Measurements from ENCODE around the gene FYN. TPM values are rescaled to one million over a fixed set of nuclear protein-coding genes. Genes with fewer than 3 reads are reported as not detected.

FYN gene
- total and polyA plus RNA-seq, 9 of the 15 experiments (the other 6 are each of a cell fraction or from before 2014, with no cell fraction given): 2.9 to 22.1 (median 11.4) TPM

- H4K20me1 ChIP-seq (replicated peaks; ENCODE audit: control insufficient read depth, insufficient read depth, low read length): peaks cover 2% of the 10 kb centered on the region; the same call in 1 of the 2 replicates
- no peak for ATAC-seq
- H3K79me2 ChIP-seq (ENCODE audit: control insufficient read depth, insufficient read depth, low read length): no peaks in the 10 kb centered on the region
- in situ Hi-C loops (cut with MboI): no loop called here
- BruUV-seq (replicated peaks): no TSS peak
- intact Hi-C loops (cut with micrococcal nuclease): no loop called here
- 16% methylated on average over 7 of the region's 7 CpGs for WGBS (ENCODE audit: insufficient coverage, low coverage, missing lambda C conversion rate)
- peaks cover 6 to 36% of the 10 kb centered on the region in 2 experiments; a peak in 4 of 5 replicates for H3K27me3 ChIP-seq (ENCODE audit: control insufficient read depth in 2 of 2, insufficient read depth in 2 of 2, low read length in 2 of 2)
- no peak overlapping the region for H3K4me2 ChIP-seq (ENCODE audit: insufficient read depth, low read length)
- H3K9me1 ChIP-seq (ENCODE audit: control insufficient read depth, insufficient read depth, low read length): no peaks in the 10 kb centered on the region
- no peak overlapping the region for H2AFZ ChIP-seq (ENCODE audit: low read depth, low read length)
- ChIA-PET POLR2A (no interaction called here), CTCF (ENCODE audit: low intra/inter-chr PET ratio) (no interaction called here)
- DNase-seq (ENCODE audit: extremely low read depth in 1 of 4, low spot score in 3 of 4): no peak
- no peak for FAIRE-seq
- H3K27ac ChIP-seq (ENCODE audit: extremely low read depth, low read depth, low read length): no peak overlapping the region
- no peaks in the 10 kb centered on the region for H3K36me3 ChIP-seq (ENCODE audit: control insufficient read depth, insufficient read depth, low read length)
- no peak overlapping the region for H3K9ac ChIP-seq (ENCODE audit: insufficient read depth in 1 of 2, low read depth in 2 of 2, low read length in 2 of 2)
- H3K9me3 ChIP-seq (replicated peaks; ENCODE audit: control insufficient read depth, insufficient read depth, low read depth, low read length): no peaks in the 10 kb centered on the region
- H3K4me1 ChIP-seq (replicated peaks in 1 of 2; ENCODE audit: control insufficient read depth in 2 of 2, insufficient read depth in 2 of 2, low read length in 2 of 2): no peaks in the 10 kb centered on the region
- TF ChIP-seq ELF4 (CRISPR knock-in tag; IDR thresholded peaks at IDR 0.05): no peak
- TF ChIP-seq RBM25 (IDR thresholded peaks at IDR 0.05; ENCODE audit: low read depth, low read length, severe bottlenecking): peak; percentile 59
- no peak overlapping the region for H3K4me3 ChIP-seq
Observed at GRCh38 chr6:111691345-111692225, 181.7 kb downstream of the FYN start.

- Histone ChIP-seq H3K4me1 (replicated peaks in 1 of 2; ENCODE audit: control insufficient read depth in 2 of 2, insufficient read depth in 2 of 2, low read length in 2 of 2) (no peaks in the 10 kb centered on the region; a peak in 1 of 5 replicates), H3K36me3 (ENCODE audit: control insufficient read depth, insufficient read depth, low read length) (no peaks in the 10 kb centered on the region), H3K79me2 (ENCODE audit: control insufficient read depth, insufficient read depth, low read length) (no peaks in the 10 kb centered on the region), H3K4me3 (no peak overlapping the region), H3K9me1 (ENCODE audit: control insufficient read depth, insufficient read depth, low read length) (no peaks in the 10 kb centered on the region), H2AFZ (ENCODE audit: low read depth, low read length) (no peak overlapping the region), H3K27ac (ENCODE audit: extremely low read depth, low read depth, low read length) (no peak overlapping the region), H3K27me3 (ENCODE audit: control insufficient read depth in 2 of 2, insufficient read depth in 2 of 2, low read length in 2 of 2) (peaks cover 15 to 52% of the 10 kb centered on the region in 2 experiments), H3K9me3 (replicated peaks; ENCODE audit: control insufficient read depth, insufficient read depth, low read depth, low read length) (no peaks in the 10 kb centered on the region), H3K9ac (ENCODE audit: insufficient read depth in 1 of 2, low read depth in 2 of 2, low read length in 2 of 2) (no peak overlapping the region), H3K4me2 (ENCODE audit: insufficient read depth, low read length) (no peak overlapping the region), H4K20me1 (replicated peaks; ENCODE audit: control insufficient read depth, insufficient read depth, low read length) (peaks cover 9% of the 10 kb centered on the region; the same call in 1 of the 2 replicates)
- intact Hi-C loops (cut with micrococcal nuclease) (no loop called here), in situ Hi-C loops (cut with MboI) (no loop called here)
- WGBS (ENCODE audit: insufficient coverage, low coverage, missing lambda C conversion rate): 3% methylated on average over 2 of the region's 2 CpGs
- CTCF ChIA-PET (ENCODE audit: low intra/inter-chr PET ratio): no interaction called here
- FAIRE-seq (no peak), ATAC-seq (no peak), DNase-seq (ENCODE audit: extremely low read depth in 1 of 4, low spot score in 3 of 4) (no peak)
- BruUV-seq (replicated peaks): no TSS peak
- POLR2A ChIA-PET: no interaction called here
- no peak for TF ChIP-seq HMGN3 (IDR thresholded peaks at IDR 0.05; ENCODE audit: borderline replicate concordance, extremely low read depth, insufficient read length, low read depth, low read length)
- TF ChIP-seq CREB5 (CRISPR knock-in tag; IDR thresholded peaks at IDR 0.05): no peak
- TF ChIP-seq OTX1 (CRISPR knock-in tag; IDR thresholded peaks at IDR 0.05): no peak
- no peak for TF ChIP-seq MIER1 (IDR thresholded peaks at IDR 0.05; ENCODE audit: low read depth)
- TF ChIP-seq HDAC2 (IDR thresholded peaks at IDR 0.05): no peak
- no peak for TF ChIP-seq PRDM10 (IDR thresholded peaks at IDR 0.05; ENCODE audit: partially characterized antibody)
- TF ChIP-seq SNAPC5 (CRISPR knock-in tag; IDR thresholded peaks at IDR 0.05): no peak
Observed at GRCh38 chr6:111689946-111690345, 183.3 kb downstream of the FYN start.

Data from K562 (cell line).